Memory B cell (primary cell): ENCODE data around the gene PGA5.
"Not testable (repeated sequence)": the region's sequence is repeated elsewhere in the genome, so short reads cannot be mapped to it uniquely, and the experiment has no call there.

Experiments used
- ATAC-seq: fragments of 150-1000 bp; cut with Tn5 transposase; 2 replicates; pipeline ENCODE4 v1.10.0; 2021; ENCODE audit warnings: low read depth, mild to moderate bottlenecking, moderate library complexity
- DNase-seq, 2 donors: peaks; one replicate each; pipeline ENCODE4 v3.0.0; 2022; ENCODE audit warnings: low spot score in 2 of 2
- H3K27ac Mint-ChIP-seq: one replicate; pipeline ENCODE4 v1.8.0; 2022; ENCODE audit warnings: mild to moderate bottlenecking, moderate library complexity, mixed read lengths
- H3K27me3 Mint-ChIP-seq: one replicate; pipeline ENCODE4 v1.8.0; 2022; ENCODE audit warnings: mixed read lengths
- H3K36me3 Mint-ChIP-seq: one replicate; pipeline ENCODE4 v1.8.0; 2022; ENCODE audit warnings: mild to moderate bottlenecking, mixed read lengths
- H3K4me1 Mint-ChIP-seq: one replicate; pipeline ENCODE4 v1.8.0; 2022; ENCODE audit warnings: mixed read lengths
- H3K4me3 Mint-ChIP-seq: one replicate; pipeline ENCODE4 v1.8.0; 2022; ENCODE audit warnings: mild to moderate bottlenecking, moderate library complexity, mixed read lengths
- H3K9me3 Mint-ChIP-seq: one replicate; pipeline ENCODE4 v1.8.0; 2022; ENCODE audit warnings: mixed read lengths

PGA5 gene

DNA sequence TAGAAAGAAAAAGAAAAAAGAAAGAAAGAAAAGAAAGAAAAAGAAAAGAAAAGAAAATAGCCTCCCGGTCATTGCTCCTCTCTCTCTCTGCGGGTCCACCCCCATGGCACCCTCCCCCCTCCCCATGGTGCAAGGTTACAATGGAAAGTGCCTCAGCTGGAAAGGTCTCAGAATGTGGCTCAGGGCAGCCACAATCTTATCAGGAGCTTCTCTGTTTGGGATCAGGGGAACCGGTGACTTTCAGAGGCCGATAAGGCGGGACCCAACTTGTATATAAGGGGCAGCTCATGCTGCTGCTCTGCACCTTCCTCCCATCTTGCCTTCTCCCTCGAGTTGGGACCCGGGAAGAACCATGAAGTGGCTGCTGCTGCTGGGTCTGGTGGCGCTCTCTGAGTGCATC, at the start of gene PGA5:
Gene PGA5 (plus strand): TSS at position 301 of the 400 bp plus-strand sequence. CDS start 52 bp downstream, at position 353.
- H3K36me3 Mint-ChIP-seq, H3K4me3 Mint-ChIP-seq: not testable (repeated sequence)

GRCh38 chr11:61193596-61193995, 47.4 kb upstream of the PGA5 start:
- H3K36me3 Mint-ChIP-seq = no peaks in the 10 kb centered on the region

More for the DNA sequence above, at the start of gene PGA5:
- H3K4me1 Mint-ChIP-seq, DNase-seq, H3K27ac Mint-ChIP-seq, ATAC-seq, H3K27me3 Mint-ChIP-seq, H3K9me3 Mint-ChIP-seq: not testable (repeated sequence)

GRCh38 chr11:61194169-61194671, 46.8 kb upstream of the PGA5 start:
- DNase-seq (no peak), ATAC-seq (no peak)
- Mint-ChIP-seq H3K27me3 (peaks cover 15% of the 10 kb centered on the region), H3K4me1 (no peaks in the 10 kb centered on the region), H3K9me3 (peaks cover 2% of the 10 kb centered on the region), H3K27ac (no peak overlapping the region), H3K36me3 (no peaks in the 10 kb centered on the region), H3K4me3 (no peak overlapping the region)

More at GRCh38 chr11:61193596-61193995, 47.4 kb upstream of the PGA5 start:
- peaks cover 15% of the 10 kb centered on the region for H3K27me3 Mint-ChIP-seq
- H3K27ac Mint-ChIP-seq = no peak overlapping the region
- DNase-seq (no peak), ATAC-seq (no peak)
- H3K9me3 Mint-ChIP-seq = no peaks in the 10 kb centered on the region
- H3K4me3 Mint-ChIP-seq = no peak overlapping the region
- no peaks in the 10 kb centered on the region for H3K4me1 Mint-ChIP-seq

GRCh38 chr11:61194981-61195695, 45.8 kb upstream of the PGA5 start:
- Mint-ChIP-seq H3K4me1 (no peaks in the 10 kb centered on the region), H3K9me3 (peaks cover 2% of the 10 kb centered on the region), H3K4me3 (no peak overlapping the region), H3K27ac (no peak overlapping the region), H3K27me3 (peaks cover 12% of the 10 kb centered on the region), H3K36me3 (no peaks in the 10 kb centered on the region)
- DNase-seq (no peak), ATAC-seq (no peak)

DNA sequence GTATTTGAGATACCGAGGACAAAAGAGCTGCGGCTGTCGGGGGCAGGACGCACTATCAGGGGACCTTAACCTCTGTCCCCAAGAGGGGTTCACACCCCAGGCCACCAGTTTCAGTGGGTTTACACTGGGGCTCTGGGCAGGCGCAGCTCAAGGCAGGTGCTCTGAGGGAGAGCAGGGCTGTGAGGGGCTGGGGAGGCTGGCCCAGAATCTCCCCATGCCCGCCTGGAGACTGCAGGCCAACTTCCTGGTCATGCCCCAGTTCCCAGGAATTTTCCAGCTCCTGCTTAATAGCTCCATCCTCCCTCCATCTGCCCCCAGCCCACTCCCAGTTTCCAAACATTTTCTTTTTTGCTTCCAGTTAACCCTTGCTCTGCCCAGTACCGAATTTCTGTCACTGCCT, 45.3 kb upstream of the PGA5 start:
- H3K27ac Mint-ChIP-seq = no peak overlapping the region
- no peak for DNase-seq
- no peaks in the 10 kb centered on the region for H3K36me3 Mint-ChIP-seq
- H3K4me1 Mint-ChIP-seq = no peaks in the 10 kb centered on the region
- peaks cover 12% of the 10 kb centered on the region for H3K27me3 Mint-ChIP-seq
- ATAC-seq = no peak
- no peak overlapping the region for H3K4me3 Mint-ChIP-seq
- H3K9me3 Mint-ChIP-seq = peaks cover 2% of the 10 kb centered on the region

DNA sequence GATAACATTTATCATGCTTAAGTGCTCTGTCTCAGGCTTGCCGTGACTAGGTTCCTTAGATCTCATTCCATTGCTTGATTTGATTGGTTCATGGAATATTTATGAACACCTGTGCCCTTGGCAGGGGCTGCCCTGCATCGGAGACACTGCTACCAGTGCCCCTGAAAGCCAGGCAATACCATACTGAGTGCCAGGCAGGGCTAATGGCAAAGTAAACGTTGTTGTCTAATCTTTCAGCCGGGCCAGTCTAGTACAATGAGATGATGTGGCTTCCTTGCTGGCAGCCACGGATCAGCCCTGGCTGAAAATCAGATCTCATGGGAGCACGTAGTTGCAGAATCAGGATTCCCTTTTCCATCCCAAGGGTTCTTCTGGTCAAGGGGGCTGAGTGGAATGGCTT, 42.6 kb upstream of the PGA5 start:
- Mint-ChIP-seq H3K27me3 (peaks cover 19% of the 10 kb centered on the region), H3K36me3 (no peaks in the 10 kb centered on the region), H3K4me1 (no peaks in the 10 kb centered on the region), H3K9me3 (peaks cover 2% of the 10 kb centered on the region), H3K4me3 (no peak overlapping the region), H3K27ac (no peak overlapping the region)
- DNase-seq (no peak), ATAC-seq (no peak)

DNA sequence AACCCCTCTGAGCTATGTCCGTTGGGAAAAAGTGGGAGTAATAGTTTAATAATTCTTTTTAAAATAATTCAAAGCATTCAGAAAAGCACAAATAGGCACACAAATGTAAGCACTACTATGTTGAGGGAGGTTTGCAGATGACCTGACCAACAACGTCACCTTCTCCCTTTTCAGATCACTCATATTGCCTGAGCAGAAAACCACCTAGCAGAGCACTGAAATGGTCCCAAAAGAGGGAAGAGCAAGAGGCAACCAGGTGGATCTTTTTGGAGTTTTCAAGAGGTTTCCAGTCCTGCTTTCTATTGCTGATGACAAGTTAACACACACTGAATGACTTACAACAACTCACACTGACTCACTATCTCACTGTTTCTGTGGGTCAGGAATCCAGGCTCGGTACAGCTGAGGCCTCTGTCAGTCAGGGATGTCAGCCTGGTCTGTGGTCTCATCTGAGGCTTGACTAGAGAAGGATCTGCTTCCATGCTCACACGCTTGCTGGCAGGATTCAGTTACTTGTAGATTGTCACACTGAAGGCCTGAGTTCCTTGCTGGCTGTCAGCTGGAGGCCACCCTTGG, 41.9 kb upstream of the PGA5 start:
- no peak overlapping the region for H3K27ac Mint-ChIP-seq
- peaks cover 2% of the 10 kb centered on the region for H3K9me3 Mint-ChIP-seq
- H3K4me1 Mint-ChIP-seq = no peaks in the 10 kb centered on the region
- DNase-seq (no peak), ATAC-seq (no peak)
- H3K27me3 Mint-ChIP-seq = peaks cover 16% of the 10 kb centered on the region
- H3K36me3 Mint-ChIP-seq = no peaks in the 10 kb centered on the region
- no peak overlapping the region for H3K4me3 Mint-ChIP-seq

DNA sequence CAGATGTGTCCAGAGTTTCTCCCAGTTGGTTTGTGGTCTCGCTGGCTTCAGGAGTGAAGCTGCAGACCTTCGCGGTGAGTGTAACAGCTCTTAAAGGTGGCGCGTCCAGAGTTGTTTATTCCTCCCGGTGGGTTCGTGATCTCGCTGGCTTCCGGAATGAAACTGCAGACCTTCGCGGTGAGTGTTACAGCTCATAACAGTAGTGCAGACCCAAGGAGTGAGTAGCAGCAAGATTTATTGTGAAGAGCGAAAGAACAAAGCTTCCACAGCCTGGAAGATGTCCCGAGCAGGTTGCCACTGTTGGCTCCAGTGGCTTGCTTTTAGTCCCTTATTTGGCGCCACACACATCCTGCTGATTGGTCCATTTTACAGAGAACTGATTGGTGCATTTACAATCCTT, 39.5 kb upstream of the PGA5 start:
- no peak overlapping the region for H3K4me3 Mint-ChIP-seq
- H3K4me1 Mint-ChIP-seq = no peaks in the 10 kb centered on the region
- ATAC-seq (no peak), DNase-seq (no peak)
- peaks cover 2% of the 10 kb centered on the region for H3K9me3 Mint-ChIP-seq
- H3K27me3 Mint-ChIP-seq = peaks cover 13% of the 10 kb centered on the region
- H3K36me3 Mint-ChIP-seq = no peaks in the 10 kb centered on the region
- no peak overlapping the region for H3K27ac Mint-ChIP-seq

DNA sequence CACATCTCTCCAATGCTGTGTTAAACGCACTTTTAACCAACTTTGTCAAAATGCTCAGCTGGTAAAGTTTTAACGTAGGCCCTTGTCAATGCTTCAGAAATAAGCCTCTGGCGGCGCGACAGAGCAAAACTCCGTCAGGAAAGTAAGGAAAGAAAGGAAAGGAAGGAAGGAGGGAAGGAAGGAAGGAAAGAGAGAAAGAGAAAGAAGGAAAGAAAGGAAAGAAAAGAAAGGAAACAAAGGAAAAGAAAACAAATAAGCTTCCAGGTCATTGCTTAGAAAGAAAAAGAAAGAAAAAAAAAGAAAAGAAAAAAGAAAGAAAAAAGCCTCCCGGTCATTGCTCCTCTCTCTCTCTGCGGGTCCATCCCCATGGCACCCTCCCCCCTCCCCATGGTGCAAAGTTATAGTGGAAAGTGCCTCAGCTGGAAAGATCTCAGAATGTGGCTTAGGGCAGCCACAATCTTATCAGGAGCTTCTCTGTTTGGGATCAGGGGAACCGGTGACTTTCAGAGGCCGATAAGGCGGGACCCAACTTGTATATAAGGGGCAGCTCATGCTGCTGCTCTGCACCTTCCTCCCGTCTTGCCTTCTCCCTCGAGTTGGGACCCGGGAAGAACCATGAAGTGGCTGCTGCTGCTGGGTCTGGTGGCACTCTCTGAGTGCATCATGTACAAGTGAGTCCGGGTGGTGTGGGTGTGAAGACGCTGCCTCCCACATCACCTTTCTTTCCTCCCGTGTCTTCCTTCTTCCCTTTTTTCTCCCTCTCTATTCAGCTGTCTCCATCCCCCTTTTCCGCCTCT, 37.8 kb upstream of the PGA5 start, which contains the start of gene PGA3:
Gene PGA3 (plus strand): TSS at position 566 of the 797 bp plus-strand sequence. CDS start 50 bp downstream, at position 616.
- H3K9me3 Mint-ChIP-seq, DNase-seq, H3K4me1 Mint-ChIP-seq, H3K27me3 Mint-ChIP-seq, H3K27ac Mint-ChIP-seq, H3K4me3 Mint-ChIP-seq, H3K36me3 Mint-ChIP-seq, ATAC-seq: not testable (repeated sequence)

GRCh38 chr11:61203873-61204272, 37.1 kb upstream of the PGA5 start:
- not testable (repeated sequence) for H3K9me3 Mint-ChIP-seq

DNA sequence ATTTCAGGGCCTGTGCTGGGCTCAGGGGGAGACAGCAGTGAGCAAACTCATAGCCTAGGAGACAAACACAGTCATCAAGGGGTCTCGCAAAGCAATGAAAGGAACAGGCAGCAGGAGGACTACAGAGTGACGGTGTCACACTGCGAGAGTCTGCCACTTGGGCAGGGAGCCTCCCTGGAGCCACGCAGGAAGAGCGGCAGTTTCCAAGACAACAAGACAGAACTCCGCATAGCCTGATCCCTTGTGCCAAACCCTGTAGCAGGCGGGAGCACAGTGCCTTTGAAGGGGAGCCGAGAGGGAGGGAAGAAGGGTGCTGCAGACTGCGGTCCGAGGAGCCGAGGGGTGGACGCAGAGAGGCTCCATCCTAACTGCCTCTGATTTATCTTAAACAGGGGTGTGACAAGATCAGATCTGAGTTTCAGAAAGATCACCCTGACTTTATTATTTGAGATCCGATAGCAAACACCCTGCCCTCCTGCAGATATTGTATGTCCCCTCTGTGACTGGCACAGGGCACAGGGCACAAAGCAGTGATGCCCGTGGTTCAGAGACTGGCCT, 36.4 kb upstream of the PGA5 start:
- not testable (repeated sequence) for ATAC-seq, H3K27me3 Mint-ChIP-seq, H3K36me3 Mint-ChIP-seq, H3K4me1 Mint-ChIP-seq, H3K27ac Mint-ChIP-seq, H3K9me3 Mint-ChIP-seq, DNase-seq, H3K4me3 Mint-ChIP-seq

More at GRCh38 chr11:61203873-61204272, 37.1 kb upstream of the PGA5 start:
- not testable (repeated sequence) for ATAC-seq, H3K4me1 Mint-ChIP-seq, H3K27me3 Mint-ChIP-seq, H3K27ac Mint-ChIP-seq, H3K36me3 Mint-ChIP-seq, DNase-seq, H3K4me3 Mint-ChIP-seq

- not testable (repeated sequence) for DNase-seq, ATAC-seq, H3K4me3 Mint-ChIP-seq, H3K27ac Mint-ChIP-seq, H3K27me3 Mint-ChIP-seq, H3K36me3 Mint-ChIP-seq, H3K9me3 Mint-ChIP-seq, H3K4me1 Mint-ChIP-seq
These were observed 33.2 kb upstream of the PGA5 start for GRCh38 chr11:61207636-61208310.

DNA sequence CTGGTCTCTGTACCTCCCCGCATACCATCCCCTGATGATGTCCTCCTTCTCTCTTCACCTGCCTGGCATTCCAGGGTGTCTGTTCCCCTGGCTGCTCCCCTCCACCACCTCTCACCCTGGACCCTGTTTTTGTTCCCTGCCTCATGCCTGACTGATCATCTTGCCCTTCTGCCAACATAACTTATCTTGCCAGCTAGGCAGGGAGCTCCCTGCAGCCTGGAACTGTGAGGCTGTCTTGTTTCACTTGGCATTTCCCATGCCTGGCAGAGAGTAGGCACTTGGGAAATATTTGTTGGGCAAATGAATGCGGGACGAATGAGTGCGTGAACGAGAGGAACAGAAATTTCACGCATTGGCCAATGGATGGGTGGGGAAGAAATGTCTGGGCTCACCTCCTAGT, 30.3 kb upstream of the PGA5 start:
- H3K36me3 Mint-ChIP-seq, DNase-seq, ATAC-seq, H3K9me3 Mint-ChIP-seq, H3K4me1 Mint-ChIP-seq, H3K4me3 Mint-ChIP-seq, H3K27ac Mint-ChIP-seq, H3K27me3 Mint-ChIP-seq: not testable (repeated sequence)
